A673 (cell line): ENCODE data around the gene IFT27. TPM values are rescaled to one million over a fixed set of nuclear protein-coding genes. Genes with fewer than 3 reads are reported as not detected.

Source experiments
- BruUV-seq: library from RNA; stranded (reverse); fragments of 400-500 nt; replicated peaks from 2 replicates; lab custom pipeline; 2021; lab: Mats Ljungman, UMichigan
- CTCF ChIA-PET: fragments of 300-600 bp; sonication (Branson Sonifier 250); formaldehyde crosslinking; loops from one replicate; lab custom pipeline; 2022; ENCODE audit warnings: antibody characterized with exemption; lab: Charles Lee
- POLR2A ChIA-PET: fragments of 300-600 bp; sonication (Branson Sonifier 250); formaldehyde crosslinking; loops from one replicate; lab custom pipeline; 2022; ENCODE audit warnings: antibody characterized with exemption; ENCODE audit not compliant: low non-redundant PET; lab: Charles Lee
- DNase-seq: peaks from one replicate; pipeline ENCODE4 v3.0.0-alpha.2; 2015; ENCODE audit warnings: low spot score
- H3K27ac ChIP-seq: fragments of 200-600 bp; sonication (generic); 2 replicates; pipeline ENCODE4 v1.5.1; 2016; ENCODE audit warnings: mixed run types, low read depth, mild to moderate bottlenecking, mixed read lengths, antibody characterized with exemption, low read length; ENCODE audit not compliant: poor library complexity, severe bottlenecking
- H3K27me3 ChIP-seq: fragments of 200-600 bp; sonication (generic); replicated peaks from 2 replicates; pipeline ENCODE4 v1.6.1; 2017; ENCODE audit warnings: mixed run types, low read depth, mild to moderate bottlenecking, mixed read lengths, antibody characterized with exemption, low read length; ENCODE audit not compliant: insufficient read depth, poor library complexity
- H3K36me3 ChIP-seq: fragments of 200-600 bp; sonication (generic); 2 replicates; pipeline ENCODE4 v1.6.1; 2016; ENCODE audit warnings: mixed run types, mild to moderate bottlenecking, mixed read lengths, antibody characterized with exemption, low read length; ENCODE audit not compliant: insufficient read depth, poor library complexity, severe bottlenecking
- H3K4me1 ChIP-seq: fragments of 200-600 bp; sonication (generic); 2 replicates; pipeline ENCODE4 v1.6.1; 2017; ENCODE audit warnings: mixed run types, mild to moderate bottlenecking, mixed read lengths, antibody characterized with exemption, low read length; ENCODE audit not compliant: insufficient read depth, poor library complexity, severe bottlenecking
- H3K4me3 ChIP-seq: fragments of 200-600 bp; sonication (generic); 2 replicates; pipeline ENCODE4 v1.5.1; 2016; ENCODE audit warnings: low read depth, mixed run types, mild to moderate bottlenecking, mixed read lengths, low read length; ENCODE audit not compliant: poor library complexity, severe bottlenecking
- H3K9me3 ChIP-seq: fragments of 200-600 bp; sonication (generic); 2 replicates; pipeline ENCODE4 v1.6.1; 2016; ENCODE audit warnings: mixed run types, low read depth, mild to moderate bottlenecking, mixed read lengths, antibody characterized with exemption, low read length; ENCODE audit not compliant: poor library complexity, severe bottlenecking
- CTCF ChIP-seq: fragments of 300-800, 200-600 bp; sonication (generic); conservative IDR thresholded peaks from 2 replicates; pipeline ENCODE4 v1.5.1; 2017; ENCODE audit warnings: low read depth, mild to moderate bottlenecking, antibody characterized with exemption, low read length, moderate library complexity, mixed read lengths
- EZH2 ChIP-seq: fragments of 200-600 bp; sonication (generic); IDR thresholded peaks from 2 replicates; pipeline ENCODE4 v1.6.1; 2017; ENCODE audit warnings: borderline replicate concordance, low read depth, mild to moderate bottlenecking, mixed read lengths, antibody characterized with exemption, low read length; ENCODE audit not compliant: poor library complexity, severe bottlenecking
- intact Hi-C: fragments of 100-400 bp; cut with micrococcal nuclease; formaldehyde crosslinking; loops from one replicate; pipeline ENCODE4 v1.10.0; 2022; ENCODE audit not compliant: unreplicated experiment
- total RNA-seq: library from RNA; stranded (reverse); gene quantifications from 2 replicates; pipeline ENCODE4 v1.2.3, GENCODE V29; 2021

The IFT27 gene
- total RNA-seq, 1 experiment from 2014 or later = 24.9 TPM

- Histone ChIP-seq H3K27me3 (peaks cover 22% of the 10 kb centered on the region), H3K4me1 (no peaks in the 10 kb centered on the region), H3K27ac (no peak overlapping the region), H3K9me3 (no peaks in the 10 kb centered on the region), H3K36me3 (no peaks in the 10 kb centered on the region), H3K4me3 (no peak overlapping the region)
- no peak for DNase-seq
- TF ChIP-seq EZH2 (no peak), CTCF (no peak)
- intact Hi-C loops = no loop called here
- ChIA-PET CTCF (interaction anchor here (0.6 kb wide), 1 partner anchor 1273 kb away, joined by 4 read pairs; no protein-coding TSS in a partner anchor), POLR2A (no interaction called here)
- BruUV-seq = no TSS peak
These were observed 46.7 kb upstream of the IFT27 start for GRCh38 chr22:36822581-36822980.

DNA sequence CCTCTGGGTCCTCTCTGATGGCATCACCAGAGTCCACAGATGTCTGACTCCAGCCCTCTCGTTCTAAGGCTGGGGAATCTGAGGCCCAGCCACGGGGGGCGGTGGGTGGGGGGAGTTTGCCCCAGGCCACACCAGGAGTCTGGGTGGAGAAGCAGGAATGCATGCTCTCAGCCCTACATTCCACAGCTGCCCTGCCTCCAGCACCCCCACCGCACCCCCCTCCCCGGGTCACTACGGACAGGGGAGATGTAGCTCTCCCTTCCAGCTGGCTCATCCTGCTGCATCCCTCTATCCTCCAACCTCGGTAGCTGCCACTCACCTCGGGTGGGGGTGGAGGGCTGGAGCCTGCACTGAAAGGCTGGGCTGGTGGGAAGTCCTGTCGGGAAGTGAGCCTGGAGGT is 43.2 kb upstream of the IFT27 start:
- TF ChIP-seq CTCF (no peak), EZH2 (no peak)
- CTCF ChIA-PET = no interaction called here
- BruUV-seq = no TSS peak
- POLR2A ChIA-PET = no interaction called here
- Histone ChIP-seq H3K27ac (no peak overlapping the region), H3K4me3 (no peak overlapping the region), H3K36me3 (no peaks in the 10 kb centered on the region), H3K9me3 (no peaks in the 10 kb centered on the region), H3K4me1 (no peaks in the 10 kb centered on the region), H3K27me3 (peaks cover 57% of the 10 kb centered on the region)
- DNase-seq = no peak
- intact Hi-C loops = no loop called here

DNA sequence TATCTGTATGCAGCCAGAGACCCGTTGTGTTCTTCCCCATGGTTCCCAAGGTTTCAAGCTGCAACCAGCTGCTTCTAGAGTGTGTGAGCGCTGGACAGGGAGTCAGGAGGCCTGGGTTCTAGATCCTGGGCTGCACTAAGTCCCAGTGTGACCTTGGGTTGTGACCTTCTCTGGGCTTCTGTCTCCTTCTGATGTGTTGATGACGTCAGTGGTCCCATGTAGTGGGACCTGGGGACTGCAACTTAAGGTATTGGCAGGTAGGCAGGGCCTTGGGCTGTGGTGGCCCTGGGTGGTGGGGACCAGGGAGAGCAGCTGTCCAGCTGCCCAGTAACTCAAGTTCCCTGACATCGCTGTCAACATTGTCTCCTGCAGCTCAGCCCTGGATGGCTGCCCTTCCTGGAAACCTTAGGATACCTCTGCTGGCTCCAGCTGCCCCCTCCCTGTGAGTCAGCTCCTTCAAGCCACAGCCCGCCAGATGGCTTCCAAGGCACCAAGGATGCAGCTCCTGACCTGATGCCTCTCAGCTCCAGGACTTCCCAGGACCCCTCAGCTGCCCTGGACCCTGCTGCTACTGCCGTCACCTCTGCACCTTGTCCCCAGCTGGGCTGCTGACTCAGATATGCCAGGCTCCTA is 42.2 kb upstream of the IFT27 start:
- no peak for DNase-seq
- Histone ChIP-seq H3K36me3 (no peaks in the 10 kb centered on the region), H3K4me3 (no peak overlapping the region), H3K27me3 (peaks cover 64% of the 10 kb centered on the region), H3K4me1 (no peaks in the 10 kb centered on the region), H3K27ac (no peak overlapping the region), H3K9me3 (no peaks in the 10 kb centered on the region)
- ChIA-PET CTCF (no interaction called here), POLR2A (no interaction called here)
- BruUV-seq = no TSS peak
- intact Hi-C loops = no loop called here
- TF ChIP-seq CTCF (no peak), EZH2 (no peak)
